ENCODE measurements around the gene MED25.

DNA sequence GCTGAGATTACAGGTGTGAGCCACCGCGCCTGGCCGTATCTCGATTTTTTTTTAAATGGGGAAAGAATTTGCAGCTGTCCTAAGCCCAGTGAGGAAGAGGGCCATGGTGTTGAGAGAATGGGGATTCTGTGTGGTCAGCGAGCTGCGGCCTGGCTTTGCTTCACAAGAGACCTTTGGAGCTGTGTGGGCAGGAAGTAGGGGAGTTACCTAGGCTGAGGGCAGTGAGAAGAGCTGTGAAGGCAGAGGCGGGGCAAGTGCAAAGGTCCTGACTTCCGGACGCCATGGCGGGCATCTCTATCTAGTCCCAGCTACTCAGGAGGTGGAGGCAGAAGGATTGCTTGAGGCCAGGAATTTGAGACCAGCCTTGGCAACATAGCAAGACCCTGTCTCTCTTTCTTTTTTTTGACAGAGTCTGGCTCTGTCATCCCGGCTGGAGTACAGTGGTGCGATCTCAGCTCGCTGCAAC is 46.4 kb upstream of the MED25 start:
- TF ChIP-seq, protein P1, sequence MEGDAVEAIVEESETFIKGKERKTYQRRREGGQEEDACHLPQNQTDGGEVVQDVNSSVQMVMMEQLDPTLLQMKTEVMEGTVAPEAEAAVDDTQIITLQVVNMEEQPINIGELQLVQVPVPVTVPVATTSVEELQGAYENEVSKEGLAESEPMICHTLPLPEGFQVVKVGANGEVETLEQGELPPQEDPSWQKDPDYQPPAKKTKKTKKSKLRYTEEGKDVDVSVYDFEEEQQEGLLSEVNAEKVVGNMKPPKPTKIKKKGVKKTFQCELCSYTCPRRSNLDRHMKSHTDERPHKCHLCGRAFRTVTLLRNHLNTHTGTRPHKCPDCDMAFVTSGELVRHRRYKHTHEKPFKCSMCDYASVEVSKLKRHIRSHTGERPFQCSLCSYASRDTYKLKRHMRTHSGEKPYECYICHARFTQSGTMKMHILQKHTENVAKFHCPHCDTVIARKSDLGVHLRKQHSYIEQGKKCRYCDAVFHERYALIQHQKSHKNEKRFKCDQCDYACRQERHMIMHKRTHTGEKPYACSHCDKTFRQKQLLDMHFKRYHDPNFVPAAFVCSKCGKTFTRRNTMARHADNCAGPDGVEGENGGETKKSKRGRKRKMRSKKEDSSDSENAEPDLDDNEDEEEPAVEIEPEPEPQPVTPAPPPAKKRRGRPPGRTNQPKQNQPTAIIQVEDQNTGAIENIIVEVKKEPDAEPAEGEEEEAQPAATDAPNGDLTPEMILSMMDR (IDR thresholded peaks at IDR 0.05): no peak
- no peak for TF ChIP-seq POLR2A (IDR thresholded peaks at IDR 0.05)

Measured in vagina (tissue), 2 donors.